ENCODE data around the gene LHX8. TPM values are rescaled to one million over a fixed set of nuclear protein-coding genes. Genes with fewer than 3 reads are reported as not detected.

The LHX8 gene
- total RNA-seq, 1 experiment from 2014 or later, result not detected

GRCh38 chr1:75135573-75136194, 1.5 kb downstream of the LHX8 start:
- POLR2A ChIA-PET (ENCODE audit: low non-redundant PET), result no interaction called here

GRCh38 chr1:75136195-75136815, 2.1 kb downstream of the LHX8 start:
- Histone ChIP-seq H3K4me1 (ENCODE audit: insufficient read depth, low read length, poor library complexity, severe bottlenecking) (peaks cover 9% of the 10 kb centered on the region), H3K4me3 (ENCODE audit: low read depth, low read length, poor library complexity, severe bottlenecking) (no peak overlapping the region), H3K27me3 (replicated peaks; ENCODE audit: insufficient read depth, low read depth, low read length, poor library complexity) (peaks cover 100% of the 10 kb centered on the region), H3K9me3 (ENCODE audit: low read depth, low read length, poor library complexity, severe bottlenecking) (no peaks in the 10 kb centered on the region), H3K36me3 (ENCODE audit: insufficient read depth, low read length, poor library complexity, severe bottlenecking) (no peaks in the 10 kb centered on the region), H3K27ac (ENCODE audit: low read depth, low read length, poor library complexity, severe bottlenecking) (no peak overlapping the region)
- intact Hi-C loops (cut with micrococcal nuclease; ENCODE audit: unreplicated experiment), result no loop called here
- no peak for DNase-seq (ENCODE audit: low spot score)
- ChIA-PET CTCF (no interaction called here), POLR2A (ENCODE audit: low non-redundant PET) (no interaction called here)
- no TSS peak for BruUV-seq (replicated peaks)
- TF ChIP-seq CTCF (conservative IDR thresholded peaks at IDR 0.05; ENCODE audit: low read depth, low read length) (no peak), EZH2 (IDR thresholded peaks at IDR 0.05; ENCODE audit: borderline replicate concordance, low read depth, low read length, poor library complexity, severe bottlenecking) (peak; percentile 80)

More at GRCh38 chr1:75135573-75136194, 1.5 kb downstream of the LHX8 start:
- H3K4me1 ChIP-seq (ENCODE audit: insufficient read depth, low read length, poor library complexity, severe bottlenecking), result peaks cover 9% of the 10 kb centered on the region
- BruUV-seq (replicated peaks), result no TSS peak
- intact Hi-C loops (cut with micrococcal nuclease; ENCODE audit: unreplicated experiment), result no loop called here
- H3K36me3 ChIP-seq (ENCODE audit: insufficient read depth, low read length, poor library complexity, severe bottlenecking), result no peaks in the 10 kb centered on the region
- H3K4me3 ChIP-seq (ENCODE audit: low read depth, low read length, poor library complexity, severe bottlenecking), result peak overlapping the region; percentile 36
- TF ChIP-seq CTCF (conservative IDR thresholded peaks at IDR 0.05; ENCODE audit: low read depth, low read length), result no peak
- TF ChIP-seq EZH2 (IDR thresholded peaks at IDR 0.05; ENCODE audit: borderline replicate concordance, low read depth, low read length, poor library complexity, severe bottlenecking), result peak; percentile 18
- no peaks in the 10 kb centered on the region for H3K9me3 ChIP-seq (ENCODE audit: low read depth, low read length, poor library complexity, severe bottlenecking)
- CTCF ChIA-PET, result no interaction called here
- peaks cover 100% of the 10 kb centered on the region for H3K27me3 ChIP-seq (replicated peaks; ENCODE audit: insufficient read depth, low read depth, low read length, poor library complexity)
- DNase-seq (ENCODE audit: low spot score), result peak; percentile 21
- H3K27ac ChIP-seq (ENCODE audit: low read depth, low read length, poor library complexity, severe bottlenecking), result no peak overlapping the region

- Histone ChIP-seq H3K4me1 (ENCODE audit: insufficient read depth, low read length, poor library complexity, severe bottlenecking) (peaks cover 9% of the 10 kb centered on the region), H3K27me3 (replicated peaks; ENCODE audit: insufficient read depth, low read depth, low read length, poor library complexity) (peaks cover 100% of the 10 kb centered on the region), H3K27ac (ENCODE audit: low read depth, low read length, poor library complexity, severe bottlenecking) (no peak overlapping the region), H3K36me3 (ENCODE audit: insufficient read depth, low read length, poor library complexity, severe bottlenecking) (no peaks in the 10 kb centered on the region), H3K4me3 (ENCODE audit: low read depth, low read length, poor library complexity, severe bottlenecking) (no peak overlapping the region), H3K9me3 (ENCODE audit: low read depth, low read length, poor library complexity, severe bottlenecking) (no peaks in the 10 kb centered on the region)
- intact Hi-C loops (cut with micrococcal nuclease; ENCODE audit: unreplicated experiment), result no loop called here
- CTCF ChIA-PET, result no interaction called here
- POLR2A ChIA-PET (ENCODE audit: low non-redundant PET), result no interaction called here
- DNase-seq (ENCODE audit: low spot score), result no peak
- no peak for TF ChIP-seq CTCF (conservative IDR thresholded peaks at IDR 0.05; ENCODE audit: low read depth, low read length)
- no peak for TF ChIP-seq EZH2 (IDR thresholded peaks at IDR 0.05; ENCODE audit: borderline replicate concordance, low read depth, low read length, poor library complexity, severe bottlenecking)
- no TSS peak for BruUV-seq (replicated peaks)
Measured at GRCh38 chr1:75136921-75137641, 2.9 kb downstream of the LHX8 start.
